Lung (tissue), 16 donors: ENCODE data around the gene CLGN. TPM values are rescaled to one million over a fixed set of nuclear protein-coding genes. Genes with fewer than 3 reads are reported as not detected.
A peak's percentile ranks its signal among the peaks of the same experiment; 100 is the strongest.

Experiments used
- ATAC-seq: fragments of 200-7000 bp; cut with Tn5 transposase; one replicate; pipeline ENCODE4 v1.9.1; 2020; ENCODE audit warnings: moderate number of reproducible peaks; ENCODE audit not compliant: insufficient read depth, low FRiP score
- DNase-seq, 3 donors: peaks; one replicate each; pipeline ENCODE4 v3.0.0-alpha.2; 2013 to 2017
- H3K27ac ChIP-seq, 2 donors: one replicate each; pipeline ENCODE4 v1.5.1; 2013; ENCODE audit warnings: mild to moderate bottlenecking in 2 of 2, moderate library complexity in 2 of 2, control low read depth in 1 of 2, inconsistent platforms in 1 of 2, low read depth in 1 of 2, low read length in 1 of 2
- H3K27me3 ChIP-seq, 3 donors: one replicate each; pipeline ENCODE4 v1.5.1; 2013; ENCODE audit warnings: low read length in 2 of 3; ENCODE audit not compliant: control insufficient read depth in 3 of 3, insufficient read depth in 3 of 3
- H3K36me3 ChIP-seq, 4 donors: one replicate each; pipeline ENCODE4 v1.5.1; 2013; ENCODE audit warnings: low read length in 4 of 4, mild to moderate bottlenecking in 1 of 4, moderate library complexity in 1 of 4; ENCODE audit not compliant: control insufficient read depth in 4 of 4, insufficient read depth in 4 of 4
- H3K4me1 ChIP-seq, 5 donors: one replicate each; pipeline ENCODE4 v1.5.1; 2013; ENCODE audit warnings: low read length in 5 of 5, mild to moderate bottlenecking in 2 of 5, moderate library complexity in 1 of 5; ENCODE audit not compliant: control insufficient read depth in 5 of 5, insufficient read depth in 5 of 5
- H3K4me3 ChIP-seq: one replicate; pipeline ENCODE4 v1.5.1; 2013; ENCODE audit warnings: mild to moderate bottlenecking, control low read depth, moderate library complexity
- H3K9ac ChIP-seq, 2 donors: one replicate each; pipeline ENCODE4 v1.5.1; 2013; ENCODE audit warnings: low read length in 2 of 2, control low read depth in 1 of 2; ENCODE audit not compliant: insufficient read depth in 1 of 2
- H3K9me3 ChIP-seq, 4 donors: one replicate each; pipeline ENCODE4 v1.5.1; 2013; ENCODE audit warnings: low read length in 3 of 4, mild to moderate bottlenecking in 1 of 4, moderate library complexity in 1 of 4; ENCODE audit not compliant: control insufficient read depth in 4 of 4, insufficient read depth in 3 of 4
- CTCF ChIP-seq: IDR thresholded peaks from 2 replicates; pipeline ENCODE4 v1.5.1; 2012; ENCODE audit warnings: mild to moderate bottlenecking; ENCODE audit errors: control extremely low read depth, extremely low read depth
- WGBS, 2 donors: extraction: QIAGEN DNeasy Blood & Tissue Kit; methylation state at CpG; one replicate each; pipeline ENCODE4 v1.1.7; 2013; 5-methylcytosine and 5-hydroxymethylcytosine counted together
- long read RNA-seq, 5 donors: transcript quantifications; one replicate each; lab custom pipeline, GENCODE V29; 2026
- polyA plus RNA-seq, 2 donors: library from polyadenylated mRNA; stranded (reverse); fragments of 200-250 nt; gene quantifications; one replicate each; pipeline ENCODE4 v1.2.1, GENCODE V29; 2013
- total RNA-seq, 2 donors: library from RNA; depleted of rRNA in 1 of 2; stranded (reverse); fragments of >200 nt in 1 of 2; gene quantifications; one replicate each; pipeline ENCODE4 v1.2.1, GENCODE V29; 2014 to 2021
- donor health status: control.
- donor health status: control.
- donor health status: Bipolar disorder and iron deficiency.
- donor health status: healthy.
- donor health status: DM: yes; HTN: yes; CAD: no.

The CLGN gene
- total RNA-seq (1 to 10 TPM; 2.9 to 3.4 TPM), polyA plus RNA-seq (1 to 10 TPM in 1 of 2 donors, under 1 TPM in 1; 0.87 to 1.3 TPM)
- long read RNA-seq, donor 1, partial matches to known transcripts: 0 of 2 reads
- long read RNA-seq, donor 1, other reads (novel, unspliced or antisense): 0 of 2 reads
- long read RNA-seq, donor 2: 0 reads
- long read RNA-seq, donor 3: 0 reads
- long read RNA-seq, donor 4: 0 reads
- long read RNA-seq, donor 5: 0 reads

GRCh38 chr4:140427106-140427918 is at the start of gene CLGN:
TSS of gene CLGN (minus strand) at chr4:140427648. CDS start at chr4:140413078, 14,570 bp downstream.
- peak; percentile 5 for TF ChIP-seq CTCF
- Histone ChIP-seq H3K9me3 (no peaks in the 10 kb centered on the region), H3K36me3 (peaks cover 0 to 2% (median 0%) of the 10 kb centered on the region in 4 donors), H3K4me3 (peak within 1 kb of the TSS; percentile 72), H3K4me1 (peaks cover 0 to 9% (median 3%) of the 10 kb centered on the region in 5 donors), H3K27me3 (peaks cover 0 to 5% (median 5%) of the 10 kb centered on the region in 3 donors), H3K9ac (peak within 1 kb of the TSS; percentile 26 to 79), H3K27ac (peak within 1 kb of the TSS in 1 of 2 donors; percentile 83)
- 0 to 1% methylated on average over 47 to 73 of the region's 73 CpGs for WGBS, 2 donors
- DNase-seq (peak; percentile 85 to 88 (median 87)), ATAC-seq (peak; percentile 80)

GRCh38 chr4:140472156-140472555 is 44.7 kb upstream of the CLGN start:
- Histone ChIP-seq H3K4me3 (no peak overlapping the region), H3K27me3 (peaks cover 0 to 16% (median 6%) of the 10 kb centered on the region in 3 donors), H3K4me1 (no peaks in the 10 kb centered on the region), H3K9ac (no peak overlapping the region), H3K27ac (no peak overlapping the region), H3K9me3 (no peaks in the 10 kb centered on the region), H3K36me3 (no peaks in the 10 kb centered on the region)
- WGBS, 2 donors: 79 to 91% methylated on average over 2 of the region's 2 CpGs
- ATAC-seq (no peak), DNase-seq (no peak)
- no peak for TF ChIP-seq CTCF

GRCh38 chr4:140469791-140470733 is 42.6 kb upstream of the CLGN start:
- 62 to 67% methylated on average over 27 of the region's 27 CpGs for WGBS, 2 donors
- H3K36me3 ChIP-seq: no peaks in the 10 kb centered on the region
- no peaks in the 10 kb centered on the region for H3K9me3 ChIP-seq
- no peak overlapping the region for H3K27ac ChIP-seq
- DNase-seq (peak; percentile 11 to 26 (median 24)), ATAC-seq (no peak)
- peaks cover 0 to 16% (median 6%) of the 10 kb centered on the region in 3 donors for H3K27me3 ChIP-seq
- H3K9ac ChIP-seq: no peak overlapping the region
- H3K4me3 ChIP-seq: no peak overlapping the region
- H3K4me1 ChIP-seq: peaks cover 0 to 2% (median 0%) of the 10 kb centered on the region in 5 donors
- TF ChIP-seq CTCF: no peak
